HG03378 (cell line): Measurements from ENCODE around the gene KIF18B.
"Not testable (repeated sequence)": the region's sequence is repeated elsewhere in the genome, so short reads cannot be mapped to it uniquely, and the experiment has no call there.

Experiments
- ATAC-seq: cut with Tn5 transposase; IDR thresholded peaks from one replicate; pipeline ENCODE4 v1.9.1; 2021; ENCODE audit warnings: mild to moderate bottlenecking, moderate library complexity; ENCODE audit not compliant: unreplicated experiment

Gene KIF18B

GRCh38 chr17:44970136-44970741, 22.7 kb upstream of the KIF18B start:
- ATAC-seq = no peak

- no peak for ATAC-seq
These were observed 21.7 kb upstream of the KIF18B start for GRCh38 chr17:44969144-44969780.

DNA sequence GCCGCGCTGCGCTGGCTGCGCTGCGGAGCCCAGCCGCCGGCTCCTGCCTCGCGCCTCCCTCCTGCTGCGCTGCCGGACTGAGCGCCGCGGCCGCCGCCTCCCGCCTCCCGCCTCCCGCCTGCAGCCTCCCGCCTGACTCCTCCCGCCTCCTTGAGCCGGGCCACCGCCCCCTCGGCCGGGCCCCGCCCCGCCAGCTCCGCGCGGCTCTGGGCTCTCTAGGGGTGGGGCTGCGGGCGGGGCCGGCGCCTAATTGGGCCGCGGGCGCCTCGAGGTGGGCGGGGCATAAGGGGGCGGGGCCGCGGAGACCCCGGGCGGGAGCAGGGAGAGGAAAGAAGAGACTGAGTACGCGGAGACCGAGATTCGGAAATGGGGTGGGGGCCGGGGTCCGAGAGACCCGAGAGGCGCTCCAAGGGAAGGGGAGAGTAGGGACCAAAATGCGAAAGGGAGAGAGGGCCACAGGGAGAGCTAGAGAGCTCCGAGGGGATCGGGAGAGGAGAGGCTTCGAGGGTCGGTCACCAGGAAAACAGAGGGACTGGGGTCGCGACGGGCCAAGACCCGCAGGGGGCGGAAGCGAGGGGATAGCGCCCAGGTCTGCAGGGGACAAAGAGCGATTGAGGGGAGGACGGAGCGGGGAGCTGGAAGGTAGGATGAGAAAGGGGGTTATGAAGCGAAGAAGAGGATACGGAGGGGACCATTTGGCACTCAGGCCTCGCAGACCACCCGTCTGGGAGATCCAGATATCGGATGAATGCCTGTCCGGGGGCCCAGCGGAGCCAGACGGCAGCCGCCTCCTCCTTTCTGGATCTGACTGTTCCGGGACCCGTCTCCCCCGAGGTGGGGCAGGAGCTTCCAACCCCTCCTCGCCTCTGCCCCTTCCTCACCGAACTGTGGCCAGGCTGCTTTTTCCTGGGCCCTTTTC, 20.9 kb upstream of the KIF18B start, which contains the start of gene C1QL1:
Gene C1QL1 (minus strand): TSS at position 79 of the 919 bp plus-strand sequence. CDS start 255 bp downstream, outside the sequence.
- ATAC-seq = no peak

GRCh38 chr17:44967907-44968224, 20.3 kb upstream of the KIF18B start:
- no peak for ATAC-seq

GRCh38 chr17:44967026-44967906, 19.7 kb upstream of the KIF18B start:
- ATAC-seq = no peak

- ATAC-seq = no peak
These were observed 18.9 kb upstream of the KIF18B start for GRCh38 chr17:44966348-44967025.

DNA sequence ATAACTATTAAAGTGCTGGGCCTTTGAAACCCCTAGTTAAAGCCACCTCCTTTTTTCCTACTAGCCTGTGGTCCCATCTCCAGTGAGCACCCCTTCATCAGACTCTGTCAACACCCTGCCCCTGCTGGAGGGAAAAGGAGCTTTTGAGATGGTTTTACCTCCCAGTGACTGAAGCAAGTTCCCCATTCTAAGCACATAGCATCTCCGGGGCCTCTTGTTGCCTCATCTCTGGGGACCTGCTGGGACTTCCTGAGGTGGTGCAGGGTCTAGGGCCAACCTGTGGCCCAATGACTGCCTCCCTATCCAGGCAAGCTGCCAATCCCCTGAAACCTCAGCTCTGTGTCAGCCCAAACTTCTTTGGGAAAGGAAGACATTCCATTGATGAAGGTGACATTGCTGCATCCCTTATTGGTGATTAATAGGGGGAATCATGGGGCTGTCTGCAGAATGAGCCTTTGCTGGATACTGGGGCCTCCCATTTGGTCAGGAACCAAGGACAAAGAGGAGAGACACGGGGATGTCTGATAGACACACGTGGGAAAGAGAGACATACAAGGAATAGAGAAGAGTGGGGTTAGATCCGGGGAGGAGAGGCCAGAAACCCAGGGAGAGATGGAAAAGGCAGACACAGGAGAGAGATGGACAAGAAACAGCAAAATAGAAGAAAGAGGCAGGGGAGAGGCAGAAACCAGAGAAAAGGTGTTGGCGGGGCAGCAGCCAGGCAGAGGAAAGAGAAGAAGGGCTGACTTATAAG, 18.1 kb upstream of the KIF18B start:
- ATAC-seq = no peak

DNA sequence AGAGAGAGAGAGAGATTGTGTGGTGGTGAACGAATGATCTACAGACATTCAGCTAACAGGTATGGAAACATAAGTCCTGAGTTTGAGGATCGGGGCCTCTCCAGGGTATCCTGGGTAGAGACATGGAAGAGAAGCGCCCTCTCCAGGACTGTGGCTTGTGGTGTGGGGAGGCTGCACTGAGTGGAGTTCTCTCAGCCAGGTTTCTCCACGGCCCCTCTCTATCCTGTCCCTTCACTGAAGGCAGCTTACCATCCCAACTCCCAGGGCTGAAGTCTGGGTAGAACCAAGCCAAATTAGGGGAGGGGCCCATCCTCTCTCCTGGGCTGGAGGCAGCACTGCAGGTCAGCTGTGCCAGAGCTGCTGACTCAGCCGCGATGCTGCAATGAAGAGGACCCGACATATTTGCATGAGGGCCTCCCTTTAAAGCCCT, 14.4 kb upstream of the KIF18B start:
- no peak for ATAC-seq

DNA sequence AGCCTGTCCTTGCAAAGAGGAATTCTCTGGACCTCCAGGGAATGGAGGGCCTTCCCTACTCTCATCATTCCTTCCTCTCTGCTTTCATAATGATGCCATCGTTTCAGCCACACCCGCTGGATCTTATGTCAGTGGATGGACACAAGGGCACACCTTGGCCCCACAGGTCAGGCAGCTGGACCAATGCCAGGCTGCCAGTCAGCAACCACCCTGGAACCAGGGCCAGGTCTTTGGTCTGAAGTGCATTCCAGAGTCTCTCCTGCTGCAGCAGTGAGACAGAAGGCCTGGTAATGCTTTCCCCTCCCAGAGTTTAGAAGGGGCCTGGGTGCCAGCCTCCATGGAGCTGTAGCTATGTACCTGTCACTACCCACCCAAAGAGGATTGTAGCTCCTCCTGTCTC, 13.1 kb upstream of the KIF18B start:
- no peak for ATAC-seq

- no peak for ATAC-seq
These were observed 12.4 kb upstream of the KIF18B start for GRCh38 chr17:44959821-44960531.

GRCh38 chr17:44956998-44957981, 9.7 kb upstream of the KIF18B start:
- ATAC-seq = no peak

DNA sequence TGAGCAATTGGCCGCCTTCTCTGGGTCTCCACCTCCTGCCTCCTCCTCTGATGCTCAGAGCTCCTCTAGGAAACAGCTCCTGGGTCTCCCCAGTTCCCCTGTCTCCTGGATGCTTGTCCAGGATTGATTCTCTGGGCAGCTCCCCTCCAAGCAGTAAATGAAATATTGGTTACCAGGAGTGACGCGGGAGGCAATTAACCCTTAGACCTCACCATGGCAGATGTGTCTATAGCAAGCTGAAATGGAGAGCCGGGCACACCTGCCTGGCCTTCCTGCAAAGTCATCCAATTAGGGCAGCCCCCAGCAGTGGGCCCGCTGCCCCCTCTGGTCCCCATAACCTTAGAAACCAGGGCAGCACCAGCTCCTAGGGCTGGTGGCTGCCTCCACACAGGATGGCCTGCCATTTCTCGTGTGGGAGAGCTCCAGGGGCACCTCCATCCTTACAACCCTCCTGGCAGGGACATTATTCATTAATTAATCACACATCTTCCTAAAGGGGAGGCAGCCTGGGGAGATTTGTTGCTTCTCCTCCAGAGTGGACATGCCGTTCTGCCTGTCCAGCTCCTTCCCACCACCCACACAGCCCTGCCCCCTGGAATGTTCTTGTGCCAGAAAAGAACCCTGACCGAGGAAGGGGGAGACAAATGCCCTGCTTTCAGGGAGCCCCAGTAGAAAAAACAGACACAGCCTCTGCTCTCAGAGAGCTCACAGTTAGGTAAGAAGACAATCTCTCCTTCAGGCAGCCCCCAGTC, 8.3 kb upstream of the KIF18B start:
- ATAC-seq = no peak

DNA sequence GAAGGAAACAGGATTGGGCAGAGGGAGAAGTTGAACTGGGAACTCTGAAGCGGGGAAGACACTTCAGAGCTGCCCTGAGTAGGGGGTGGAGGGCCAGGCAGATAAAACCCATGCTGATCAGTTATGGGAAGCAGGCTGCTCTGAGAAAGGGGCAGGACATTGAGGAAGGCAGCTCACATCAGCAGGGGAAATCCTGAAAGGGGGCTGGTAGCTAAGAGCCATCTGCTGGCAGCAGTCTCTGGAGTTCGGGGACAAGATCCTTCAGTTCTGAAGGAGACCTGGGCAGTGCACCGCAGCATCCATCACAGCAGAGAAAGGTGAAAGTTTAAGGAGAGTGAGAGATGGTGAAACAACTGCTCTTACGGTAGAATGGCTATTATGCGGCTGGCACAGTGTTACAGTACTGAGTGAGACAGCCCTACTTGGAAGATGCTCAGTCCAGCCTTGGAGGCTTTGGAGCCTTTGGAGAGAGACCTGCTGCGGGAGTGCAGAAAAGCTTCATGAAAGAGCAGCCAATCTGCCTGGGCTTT, 5.4 kb upstream of the KIF18B start:
- ATAC-seq = no peak

GRCh38 chr17:44948315-44948795, 782 bp upstream of the KIF18B start:
- no peak for ATAC-seq

DNA sequence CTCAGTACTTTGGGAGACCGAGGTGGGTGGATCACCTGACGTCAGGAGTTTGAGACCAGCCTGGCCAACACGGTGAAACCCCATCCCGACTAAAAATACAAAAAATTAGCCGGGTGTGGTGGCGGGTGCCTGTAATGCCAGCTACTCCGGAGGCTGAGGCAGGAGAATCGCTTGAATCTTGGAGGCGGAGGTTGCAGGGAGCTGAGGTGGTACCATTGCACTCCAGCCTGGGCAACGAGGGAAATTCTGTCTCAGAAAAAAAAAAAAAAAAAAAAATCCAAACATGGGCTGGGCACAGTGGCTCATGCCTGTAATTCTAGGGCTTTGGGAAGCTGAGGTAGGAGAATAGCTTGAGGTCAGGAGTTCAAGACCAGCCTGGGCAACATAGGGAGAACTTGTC, 1.9 kb downstream of the KIF18B start:
- ATAC-seq = not testable (repeated sequence)

DNA sequence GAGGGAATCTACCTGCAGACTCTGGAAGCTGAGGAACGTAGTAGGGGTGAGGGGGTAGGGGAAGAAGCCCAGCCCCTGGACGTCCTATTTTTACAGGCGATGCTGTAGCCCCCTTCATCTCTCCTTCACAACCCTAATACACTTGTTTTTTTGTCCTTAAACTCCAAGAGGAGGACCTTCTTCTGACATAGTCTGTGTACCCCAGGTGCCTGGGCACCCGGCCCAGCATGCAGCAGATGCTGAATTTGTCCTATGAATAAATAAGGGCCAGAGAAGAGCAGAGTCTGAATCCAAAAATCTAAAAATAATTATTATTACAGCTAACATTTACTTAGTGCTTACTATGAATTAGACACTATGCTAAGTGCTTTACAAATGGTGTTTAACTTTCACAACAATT, 5.1 kb downstream of the KIF18B start:
- no peak for ATAC-seq
